IMR-90 (cell line): ENCODE results near the gene MEST.

Source experiments
- CTCF ChIP-seq: conservative IDR thresholded peaks from 2 replicates; pipeline ENCODE4 v1.5.1; 2012; ENCODE audit warnings: mild to moderate bottlenecking, low read depth, low read length, improper control_type of control experiment
- FOS ChIP-seq: fragments of 150-350 bp; IDR thresholded peaks from 2 replicates; pipeline ENCODE4 v1.6.1; 2016; ENCODE audit warnings: low read depth, low read length
- USF2 ChIP-seq: fragments of 150-350 bp; IDR thresholded peaks from 2 replicates; pipeline ENCODE4 v1.6.1; 2017; ENCODE audit warnings: mild to moderate bottlenecking, antibody characterized with exemption, low read length, low read depth

- TF ChIP-seq CTCF (no peak), USF2 (no peak), FOS (no peak)
These were observed 52.5 kb downstream of the MEST start for GRCh38 chr7:130544356-130544755.
